GM13977 (cell line): Measurements from ENCODE around the gene MSL2.
"Not testable (repeated sequence)": the region's sequence is repeated elsewhere in the genome, so short reads cannot be mapped to it uniquely, and the experiment has no call there.

Experiments used
- DNase-seq: peaks from one replicate; pipeline ENCODE4 v3.0.0; 2012; ENCODE audit warnings: low spot score
- CTCF ChIP-seq: IDR thresholded peaks from 2 replicates; pipeline ENCODE4 v1.5.1; 2012; ENCODE audit warnings: mild to moderate bottlenecking, control low read depth; ENCODE audit not compliant: insufficient read depth; ENCODE audit errors: extremely low read depth, missing control alignments
- in situ Hi-C: fragments of 300-500 bp; cut with MboI; formaldehyde crosslinking; loops from one replicate; pipeline ENCODE4 v1.12.0; 2022; ENCODE audit warnings: low sequenced_read_pairs, low pct_unique_long_range_greater_than_20kb, mixed read lengths, inconsistent platforms; ENCODE audit not compliant: unreplicated experiment

MSL2 gene

DNA sequence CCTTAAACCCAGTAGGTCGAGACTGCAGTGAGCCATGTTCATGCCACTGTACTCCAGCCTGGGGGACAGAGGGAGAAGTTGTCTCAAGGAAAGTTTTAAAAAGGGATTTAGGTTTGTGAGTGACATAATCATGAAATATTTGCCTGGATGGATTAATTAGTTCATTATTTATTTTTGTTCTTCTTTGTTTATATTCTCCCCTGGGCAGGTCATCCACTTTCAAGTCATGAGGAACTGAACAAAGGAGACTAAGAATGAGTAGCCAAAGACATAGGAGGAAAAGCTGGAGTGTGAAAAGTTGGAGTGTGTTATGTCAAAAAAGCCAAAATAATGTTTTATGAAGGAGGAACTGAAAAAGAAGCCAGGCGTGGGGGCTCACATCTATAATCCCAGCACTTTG lies 36.3 kb upstream of the MSL2 start:
- no peak for TF ChIP-seq CTCF
- in situ Hi-C loops: no loop called here
- no peak for DNase-seq

GRCh38 chr3:136222746-136223145 lies 26.6 kb upstream of the MSL2 start:
- DNase-seq, in situ Hi-C loops: not testable (repeated sequence)

- DNase-seq: no peak
- no peak for TF ChIP-seq CTCF
- in situ Hi-C loops: no loop called here
These were observed 15.4 kb upstream of the MSL2 start for GRCh38 chr3:136211547-136211946.

- in situ Hi-C loops: no loop called here
- DNase-seq: no peak
These were observed 13.8 kb upstream of the MSL2 start for GRCh38 chr3:136209921-136210320.

GRCh38 chr3:136207489-136208115 lies 11.5 kb upstream of the MSL2 start:
- DNase-seq: no peak
- TF ChIP-seq CTCF: no peak
- in situ Hi-C loops: no loop called here

More at GRCh38 chr3:136209921-136210320, 13.8 kb upstream of the MSL2 start:
- no peak for TF ChIP-seq CTCF

GRCh38 chr3:136199219-136199618 lies 3.1 kb upstream of the MSL2 start:
- DNase-seq, in situ Hi-C loops: not testable (repeated sequence)

- DNase-seq, in situ Hi-C loops: not testable (repeated sequence)
These were observed 2.4 kb upstream of the MSL2 start for GRCh38 chr3:136198462-136199078.

DNA sequence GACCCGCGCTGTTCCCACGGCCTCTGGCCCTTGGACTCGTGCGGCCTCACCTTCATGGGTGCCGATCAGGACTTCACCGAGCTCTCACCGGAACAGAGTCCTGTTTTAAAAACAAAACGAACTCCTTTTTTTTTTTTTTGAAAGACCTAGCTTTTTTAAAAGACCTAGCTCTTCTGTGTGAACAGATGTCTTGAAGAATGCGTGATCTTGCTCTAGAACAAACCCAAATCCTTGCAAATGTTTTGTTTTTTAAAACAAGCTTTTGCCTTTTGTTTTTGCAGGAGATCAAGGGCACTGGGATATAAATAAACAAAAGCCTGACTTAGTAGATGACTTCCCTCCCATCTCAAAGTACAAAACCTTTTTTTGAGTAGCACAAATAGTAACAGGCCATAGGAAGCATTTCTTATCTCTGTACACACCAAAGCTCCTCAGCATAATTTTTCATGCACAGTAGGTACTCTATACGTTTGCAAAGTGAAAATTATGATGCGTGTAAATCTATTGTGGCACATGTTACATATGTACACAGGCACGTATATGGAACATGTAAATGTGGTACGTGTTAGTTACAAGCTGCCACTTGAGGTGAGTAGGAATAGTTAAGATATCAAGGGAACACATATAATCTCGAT lies 1.1 kb upstream of the MSL2 start:
- TF ChIP-seq CTCF: no peak
- in situ Hi-C loops: no loop called here
- DNase-seq: peak; percentile 29
